GM21528 (cell line): ENCODE measurements around the gene PLXNA4.

Source experiments
- ATAC-seq: cut with Tn5 transposase; IDR thresholded peaks from one replicate; pipeline ENCODE4 v1.9.1; 2021; ENCODE audit warnings: mild to moderate bottlenecking, moderate library complexity; ENCODE audit not compliant: unreplicated experiment, low FRiP score

PLXNA4 gene

DNA sequence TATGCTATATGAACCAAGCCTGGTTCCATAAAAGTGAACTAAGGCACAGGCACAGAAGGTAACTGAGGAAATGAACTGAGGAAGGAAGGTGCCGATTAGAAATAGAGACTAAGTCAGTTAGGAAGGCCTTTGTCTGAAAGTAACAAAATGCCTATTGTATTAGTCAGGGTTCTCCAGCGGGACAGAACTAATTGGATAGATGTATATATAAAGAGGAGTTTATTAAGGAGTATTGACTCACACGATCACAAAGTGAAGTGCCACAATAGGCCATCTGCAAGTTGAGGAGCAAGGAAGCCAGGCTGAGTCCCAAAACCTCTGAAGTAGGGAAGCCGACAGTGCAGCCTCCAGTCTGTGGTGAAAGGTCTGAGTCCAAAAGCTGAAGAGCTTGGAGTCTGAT is 13.9 kb upstream of the PLXNA4 start:
- no peak for ATAC-seq

DNA sequence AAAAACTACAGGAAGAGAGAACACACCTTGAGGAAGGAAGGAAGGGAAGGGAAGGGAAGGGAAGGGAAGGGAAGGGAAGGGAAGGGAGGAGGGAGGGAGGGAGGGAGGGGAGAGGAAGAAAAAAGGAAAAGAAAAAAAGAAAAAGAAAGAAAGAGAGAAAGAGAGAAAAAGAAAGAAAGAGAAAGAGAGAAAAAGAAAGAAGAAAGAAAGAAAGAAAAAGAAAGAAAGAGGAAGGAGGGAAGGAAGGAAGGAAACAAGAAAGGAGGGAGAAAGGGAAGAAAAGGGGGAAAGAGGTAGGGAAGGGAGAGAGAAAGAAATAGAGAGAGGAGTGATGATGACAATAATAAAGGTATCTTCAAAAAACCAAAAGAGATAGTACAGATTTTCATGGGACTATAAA is 12.3 kb upstream of the PLXNA4 start:
- no peak for ATAC-seq

DNA sequence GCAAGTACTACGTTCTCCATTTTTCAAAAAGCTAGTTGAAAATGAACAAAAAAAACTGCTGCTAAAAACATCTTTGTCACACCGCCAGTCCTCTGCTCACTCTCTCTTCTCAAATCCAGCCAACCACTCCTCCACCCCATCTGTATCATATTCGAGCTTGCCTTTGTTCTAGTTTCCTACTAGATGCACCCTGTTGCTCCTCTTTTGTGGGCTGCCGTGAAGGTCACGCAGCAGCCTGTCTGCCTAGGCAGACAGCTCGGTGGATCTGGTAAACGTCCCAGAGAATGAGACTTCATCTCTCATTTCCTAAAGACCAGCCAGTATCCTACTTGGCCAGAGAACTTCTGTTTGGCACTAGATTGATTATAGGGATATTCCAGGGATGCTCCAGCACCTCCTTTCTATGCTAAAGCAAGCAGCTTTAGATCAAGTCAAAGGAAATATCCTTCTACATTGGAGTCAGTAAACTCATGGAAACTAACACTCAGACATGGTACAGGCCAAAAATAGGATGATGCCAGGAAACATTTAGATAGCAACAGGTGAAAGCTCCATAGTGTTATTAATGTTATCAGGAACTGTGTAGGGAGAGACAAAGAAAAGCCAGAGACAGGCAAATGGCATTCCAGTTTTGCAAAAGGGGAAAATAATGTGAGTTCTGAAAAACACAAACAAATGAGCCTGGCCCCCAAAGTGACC is 8.7 kb upstream of the PLXNA4 start:
- ATAC-seq = no peak

DNA sequence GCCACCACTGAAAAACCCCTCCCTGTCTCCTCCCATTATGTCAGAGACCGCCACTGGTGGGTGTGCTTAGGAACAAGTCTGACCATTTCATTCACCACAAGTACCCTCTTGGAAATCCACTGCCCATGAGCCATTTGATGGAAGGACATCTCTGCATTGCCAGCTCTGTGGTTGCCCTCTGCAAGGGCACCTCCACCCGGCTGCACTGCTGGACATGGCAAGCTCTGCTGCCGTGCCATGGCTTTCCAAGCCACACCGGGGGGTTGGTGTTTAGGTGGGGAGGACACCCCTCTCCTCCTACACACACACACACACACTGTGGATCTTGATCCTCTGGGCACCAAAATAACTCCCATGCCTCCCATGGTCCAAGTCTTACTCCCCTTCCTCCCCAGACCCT is 5.2 kb upstream of the PLXNA4 start:
- no peak for ATAC-seq

DNA sequence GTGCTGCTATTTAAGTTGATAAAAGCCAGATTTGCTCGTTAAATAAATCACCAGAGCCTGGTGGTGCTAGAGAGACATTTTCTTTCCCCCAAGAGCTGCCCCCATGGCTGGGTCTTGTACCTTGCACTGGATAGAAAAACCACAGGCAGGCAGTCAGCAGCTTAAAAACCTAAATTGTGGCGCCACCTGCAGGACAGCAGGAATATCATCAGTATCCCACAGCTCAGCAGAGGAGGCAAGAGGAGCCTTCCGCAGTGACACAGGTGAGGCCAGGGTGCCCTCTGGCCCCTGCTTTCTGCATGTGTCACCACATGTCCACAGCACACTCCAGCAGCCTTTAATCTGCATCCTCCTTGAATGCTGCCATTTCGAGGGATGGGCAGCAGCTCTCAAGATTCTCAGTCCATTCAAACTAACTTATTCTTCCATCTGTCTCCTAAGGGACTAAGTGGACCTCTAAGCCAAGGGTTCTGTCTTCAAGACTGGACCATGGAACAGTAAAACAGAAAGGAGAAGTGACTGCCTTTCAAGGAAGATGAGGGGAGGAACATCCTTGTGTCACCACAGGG is 4.5 kb upstream of the PLXNA4 start:
- ATAC-seq = no peak

DNA sequence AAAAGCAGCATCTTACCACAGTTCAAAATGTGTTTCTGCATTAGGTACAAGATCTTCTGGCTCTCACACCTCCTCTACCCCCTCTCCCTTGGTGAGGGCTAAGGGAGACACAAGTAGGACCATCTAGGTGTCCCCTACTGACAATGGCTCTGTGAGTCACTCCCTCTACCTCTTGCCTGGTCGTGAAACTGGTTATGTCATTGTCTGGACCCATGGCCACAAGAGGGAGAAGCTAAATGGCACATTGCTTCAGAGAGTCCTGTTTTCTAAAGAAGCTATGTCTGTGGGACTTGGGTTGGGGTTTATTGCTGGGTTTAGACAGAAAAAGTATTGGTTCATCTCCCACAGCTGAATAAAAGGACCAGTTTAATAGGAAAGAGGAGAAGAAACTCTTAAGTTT is 4.0 kb upstream of the PLXNA4 start:
- ATAC-seq = no peak

DNA sequence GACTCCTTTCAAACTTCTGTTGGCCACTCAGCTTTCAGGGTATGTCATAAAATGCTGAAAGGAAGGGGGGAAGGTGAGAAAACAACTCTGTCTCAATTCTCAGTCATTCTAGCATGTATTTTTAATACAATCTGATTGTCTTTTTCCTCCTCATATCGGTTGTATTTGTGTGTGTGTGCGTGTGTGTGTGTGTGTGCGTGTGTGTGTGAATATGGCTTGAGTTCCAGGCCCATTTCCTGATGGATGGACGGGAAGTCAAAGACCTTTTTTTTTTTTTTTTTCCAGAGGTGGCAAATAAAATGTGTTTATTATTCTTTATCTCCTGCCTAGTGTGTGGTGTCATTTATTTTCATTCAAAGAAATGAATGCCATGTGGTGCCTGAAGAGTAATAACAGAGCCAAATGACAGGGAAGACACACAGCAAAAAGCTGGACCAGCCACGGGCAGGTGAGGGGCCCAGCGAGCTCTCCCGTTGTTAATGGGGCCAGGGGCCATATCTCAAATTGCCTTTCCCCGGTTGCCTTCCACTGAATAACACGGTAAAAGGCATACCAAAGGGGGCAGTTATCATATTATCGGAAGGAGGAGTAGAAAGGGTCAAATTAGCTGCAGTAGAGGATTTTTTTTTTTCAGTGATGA is 3.1 kb upstream of the PLXNA4 start:
- no peak for ATAC-seq

DNA sequence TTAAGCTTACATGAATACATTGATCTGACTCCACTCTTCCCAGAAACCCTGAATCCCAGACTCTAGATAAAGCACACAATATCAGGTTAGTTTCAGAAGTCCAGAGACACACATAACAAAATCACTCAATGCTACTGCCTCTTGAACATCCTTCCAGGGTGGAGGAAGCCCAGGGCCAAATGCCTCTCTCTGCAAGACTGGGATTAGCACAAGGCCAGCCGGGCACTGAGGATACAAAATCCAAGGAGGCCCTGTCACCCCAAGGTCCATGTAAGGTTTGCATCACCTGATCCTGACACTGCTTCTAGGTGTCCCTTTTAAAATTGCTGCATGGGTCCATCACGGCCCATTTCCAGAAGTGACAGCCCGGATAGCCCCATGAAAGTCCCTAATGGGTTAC is 2.6 kb upstream of the PLXNA4 start:
- no peak for ATAC-seq

DNA sequence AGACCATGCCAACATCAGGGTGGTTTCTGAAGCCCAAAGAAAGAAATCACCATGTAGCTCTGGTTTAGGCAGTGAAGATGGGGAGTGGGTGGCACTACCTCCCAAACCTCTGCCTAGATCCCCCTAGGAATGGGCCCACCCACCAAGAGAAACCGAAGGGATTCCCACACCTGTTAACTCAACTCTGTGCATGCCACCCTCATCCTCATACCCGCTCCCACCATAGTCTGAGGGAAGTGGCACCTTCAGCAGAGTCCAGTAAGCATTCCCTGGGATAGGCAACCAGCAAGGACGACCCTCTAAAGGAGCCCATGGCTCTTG is 1.7 kb upstream of the PLXNA4 start:
- ATAC-seq = no peak

DNA sequence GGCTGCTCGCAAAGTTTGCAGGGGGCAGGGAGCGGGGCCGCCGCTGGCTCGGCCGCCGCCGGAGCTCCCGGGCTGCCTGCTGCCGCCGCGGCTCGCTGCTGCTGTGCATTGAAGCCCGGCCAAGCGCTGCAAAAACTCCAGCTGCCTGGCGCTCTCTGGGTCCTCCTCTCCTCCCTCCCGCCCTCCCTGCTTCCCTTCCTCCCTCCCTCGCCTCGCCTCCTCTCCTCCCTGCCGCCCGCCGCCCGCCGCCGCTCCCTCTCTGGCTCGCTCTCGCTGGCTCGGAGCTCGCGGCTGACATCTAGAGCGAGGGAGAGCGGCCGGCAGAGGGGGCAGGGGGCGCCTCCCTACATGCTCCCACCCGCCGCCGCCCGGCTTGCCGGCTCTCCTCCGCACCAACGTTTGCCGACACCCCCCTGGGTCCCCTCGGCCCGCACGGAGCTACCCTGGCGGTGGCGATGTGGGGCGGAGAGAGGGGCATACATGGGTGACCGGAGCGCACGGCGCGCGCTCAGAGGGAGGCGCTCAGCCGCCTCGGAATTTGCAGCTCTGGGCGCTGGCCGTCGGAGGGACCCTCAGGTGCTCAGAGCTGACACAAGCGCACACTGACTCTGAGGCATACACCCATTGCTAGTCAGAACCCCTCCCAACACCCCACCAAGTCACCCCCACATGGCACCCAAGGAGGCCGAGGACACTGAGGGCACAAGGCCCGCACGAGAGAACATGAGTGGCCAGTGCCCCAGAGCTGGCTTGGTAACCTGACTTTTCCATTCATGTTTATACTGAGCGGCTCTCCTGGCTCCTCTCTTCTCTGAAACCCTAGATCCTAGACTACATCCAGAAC is 1.2 kb upstream of the PLXNA4 start:
- ATAC-seq = no peak

DNA sequence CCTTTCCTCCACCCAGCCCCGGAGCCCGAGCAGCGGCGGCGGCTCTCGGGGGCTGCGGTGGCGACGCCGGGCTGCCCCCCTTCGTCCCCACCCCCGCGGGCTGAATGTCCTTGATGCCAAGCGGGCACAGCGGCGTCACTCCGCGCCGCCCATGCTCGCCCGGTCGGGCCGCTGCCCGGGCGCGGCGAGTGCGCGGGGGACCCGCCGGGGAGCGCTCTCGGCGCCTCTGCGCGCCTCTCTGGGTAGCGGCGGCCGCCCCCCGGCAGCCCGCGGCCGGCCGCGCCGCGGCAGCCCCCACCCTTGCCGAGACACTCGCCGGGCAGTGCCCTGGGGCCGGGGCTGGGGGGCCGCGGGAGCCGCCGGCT is 433 bp upstream of the PLXNA4 start:
- no peak for ATAC-seq

DNA sequence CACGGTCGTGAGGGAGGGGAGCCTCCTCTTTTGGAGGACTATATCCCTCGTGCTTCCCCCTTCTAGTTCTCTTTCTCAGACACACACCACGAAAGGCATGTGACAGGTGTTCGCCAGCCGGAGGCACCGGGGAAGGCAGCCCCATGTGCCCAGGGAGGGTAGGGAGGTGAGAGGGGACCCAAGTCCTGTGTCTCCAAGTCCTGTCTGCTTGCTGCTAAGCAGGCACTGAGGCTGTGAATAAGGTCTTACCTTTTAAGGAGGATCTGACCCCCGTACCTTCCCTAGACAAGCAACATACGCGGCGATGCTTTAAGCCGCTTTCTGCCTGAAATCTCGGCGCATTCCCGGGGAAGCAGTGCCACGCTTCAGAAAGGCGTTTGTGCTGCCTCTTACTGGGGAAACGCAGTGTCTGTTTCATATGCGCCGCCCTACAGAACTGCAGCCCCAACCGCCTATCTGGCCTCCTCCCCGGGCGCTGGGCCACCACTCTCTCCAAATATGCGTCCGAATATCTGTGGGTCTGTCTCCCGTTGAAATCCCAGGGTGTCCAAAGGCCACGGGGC is 770 bp downstream of the PLXNA4 start:
- ATAC-seq = no peak

DNA sequence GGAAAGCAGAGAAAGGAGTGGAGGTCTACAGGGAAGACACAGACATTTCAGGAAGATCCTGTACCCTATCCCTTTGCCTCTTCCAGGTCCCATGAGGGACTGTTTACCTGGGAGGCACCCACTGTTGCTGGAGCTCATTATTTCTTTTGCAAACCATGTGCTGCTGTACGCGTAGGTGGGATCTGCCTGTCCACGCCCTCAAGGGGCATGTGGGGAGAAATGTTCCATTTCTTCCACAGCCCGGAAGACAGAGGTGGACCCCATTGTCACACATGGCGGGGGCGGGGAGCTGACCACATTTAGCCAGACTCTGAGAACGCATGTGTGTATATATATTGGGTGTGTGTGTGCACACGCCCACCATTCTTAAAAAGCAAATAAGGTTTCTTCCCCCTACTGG is 2.0 kb downstream of the PLXNA4 start:
- ATAC-seq = no peak

DNA sequence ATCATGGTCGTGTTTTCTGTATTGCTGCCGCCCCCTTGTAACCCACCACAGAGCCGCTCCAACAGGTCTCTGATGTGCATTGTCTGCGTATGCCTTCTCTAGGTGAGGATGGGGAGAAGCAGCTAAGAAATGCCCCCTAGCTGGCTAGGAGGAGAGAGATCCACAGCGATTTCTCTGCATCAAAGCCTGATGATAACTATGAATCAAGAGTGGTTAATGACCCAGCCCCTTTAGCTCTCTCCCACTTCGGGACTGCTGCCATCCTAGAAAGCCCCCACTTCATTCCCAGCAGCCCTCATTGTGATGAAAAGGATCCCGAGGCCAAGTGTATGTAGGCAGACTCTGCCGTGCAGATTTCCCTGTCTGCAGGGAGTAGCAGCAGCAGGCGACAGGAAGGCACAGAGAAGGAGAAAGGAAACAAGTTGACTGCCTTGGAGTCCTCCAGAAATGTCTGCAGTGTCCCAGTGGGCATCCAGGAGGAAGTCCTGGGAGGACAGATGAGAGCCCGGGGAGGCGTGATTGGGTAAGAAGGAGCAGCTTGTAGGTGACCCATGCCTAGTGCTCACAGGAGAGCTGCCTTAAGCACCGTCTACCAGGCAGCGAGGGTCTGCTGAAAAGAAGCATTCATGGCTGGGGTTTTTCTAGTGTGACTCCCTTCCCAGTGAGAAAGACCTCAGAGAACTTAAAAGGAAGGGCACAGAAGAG is 2.9 kb downstream of the PLXNA4 start:
- no peak for ATAC-seq

DNA sequence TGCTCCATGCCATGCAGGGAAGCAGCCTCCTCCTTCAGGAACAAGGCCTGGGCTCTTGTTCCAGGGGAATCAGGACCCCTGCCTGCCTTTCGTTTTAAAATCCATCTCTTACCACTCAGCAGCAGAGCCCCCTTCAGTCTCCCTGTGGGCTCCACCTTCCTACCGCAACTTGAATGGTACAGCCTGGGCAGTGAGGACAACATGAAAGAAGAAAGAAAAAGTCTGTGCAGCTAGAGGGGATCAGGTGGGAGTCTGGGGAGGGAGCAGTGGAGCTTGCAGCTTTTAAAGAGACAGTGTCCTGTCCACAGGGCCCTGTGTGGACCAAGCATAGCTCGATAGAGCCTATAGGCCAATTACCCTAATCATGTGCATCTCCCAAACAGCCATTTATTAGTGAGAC is 3.7 kb downstream of the PLXNA4 start:
- no peak for ATAC-seq

DNA sequence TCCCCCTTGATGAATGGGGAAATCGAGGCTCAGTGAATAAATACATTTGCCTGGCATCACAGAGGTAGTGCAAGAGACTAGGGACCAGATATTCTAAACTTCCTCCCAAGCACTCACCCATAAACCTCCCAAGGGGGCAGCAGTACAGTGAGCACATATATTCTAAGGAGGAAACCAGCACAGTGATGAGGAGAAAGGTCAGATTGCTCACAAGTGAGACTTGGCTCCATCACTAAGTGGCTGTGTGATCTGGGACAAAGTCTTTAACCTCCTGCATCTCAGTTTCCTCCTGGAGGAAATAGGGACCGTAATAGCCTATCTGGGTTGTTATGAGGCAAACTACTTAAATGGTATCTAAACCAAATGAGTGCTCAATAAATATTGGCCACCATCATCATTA is 4.3 kb downstream of the PLXNA4 start:
- ATAC-seq = no peak

DNA sequence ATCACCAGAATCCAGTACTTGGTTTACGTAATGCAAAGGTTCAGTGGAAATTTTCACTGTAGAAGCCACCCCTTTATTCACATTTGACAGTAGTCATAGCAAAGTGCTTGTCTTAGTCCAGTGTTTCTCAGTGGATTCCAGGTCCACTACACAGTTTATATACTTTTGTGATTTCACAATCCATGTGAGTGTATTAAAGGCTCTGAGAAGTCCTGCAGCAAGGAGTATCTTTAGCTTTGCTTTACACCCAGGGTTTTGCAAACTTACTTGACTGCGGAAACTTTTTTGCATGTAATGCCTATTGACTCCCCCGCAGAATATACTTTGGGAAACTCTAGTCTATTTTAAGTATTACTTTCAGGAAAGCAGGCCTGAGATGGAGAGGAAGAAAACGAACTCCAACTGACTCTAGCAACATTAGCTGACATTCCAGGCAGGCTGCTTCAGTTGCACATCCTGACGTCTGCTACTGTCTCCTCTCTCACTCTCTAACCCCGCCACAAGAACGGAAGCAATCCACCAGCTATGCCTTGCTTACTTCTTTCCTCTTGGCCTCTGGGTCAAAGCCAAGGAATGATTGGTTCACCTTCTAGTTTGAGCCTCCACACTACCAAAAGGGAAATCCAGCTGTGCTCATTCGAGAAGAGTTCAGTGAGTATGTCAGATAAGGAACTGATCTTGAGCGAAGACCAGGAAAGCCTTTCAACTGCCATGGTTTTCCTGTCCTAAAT is 6.2 kb downstream of the PLXNA4 start:
- no peak for ATAC-seq

DNA sequence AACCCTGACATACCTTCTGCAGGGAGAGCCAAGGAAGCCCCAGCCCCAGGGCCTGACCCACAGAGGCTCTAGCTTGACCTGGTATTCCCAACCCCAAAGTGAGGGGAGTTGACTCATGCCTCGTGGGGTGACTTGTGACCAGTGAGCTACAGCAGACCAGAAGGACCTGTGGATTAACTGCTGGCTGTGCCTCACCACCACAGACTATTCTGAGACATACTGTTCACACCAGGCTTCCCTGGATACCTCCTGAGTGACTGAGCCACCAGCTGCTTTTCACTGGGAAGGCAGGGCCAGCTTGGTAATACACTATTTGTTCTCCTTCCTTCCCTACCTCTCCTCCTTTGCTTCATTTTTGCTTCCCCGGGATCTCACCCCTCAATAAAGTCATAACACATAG is 7.3 kb downstream of the PLXNA4 start:
- ATAC-seq = no peak

DNA sequence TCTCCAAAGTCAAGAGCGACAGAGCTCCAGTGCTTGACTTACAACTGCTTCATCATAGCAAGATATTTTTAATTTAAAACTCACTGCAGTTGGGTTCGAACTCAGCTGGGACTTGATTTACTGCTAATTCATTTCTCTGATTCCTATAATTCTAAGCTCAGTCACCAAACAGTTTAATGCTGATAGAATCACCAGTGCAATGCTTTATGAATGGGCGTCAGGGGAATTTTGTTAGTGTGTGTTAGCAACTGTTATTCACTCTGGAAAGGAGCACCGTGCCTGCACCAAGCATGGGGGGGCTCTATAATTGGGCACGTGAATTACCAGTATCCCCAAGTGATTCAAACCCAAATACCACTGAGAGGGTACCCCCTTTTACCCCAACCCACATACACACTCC is 10.4 kb downstream of the PLXNA4 start:
- no peak for ATAC-seq

DNA sequence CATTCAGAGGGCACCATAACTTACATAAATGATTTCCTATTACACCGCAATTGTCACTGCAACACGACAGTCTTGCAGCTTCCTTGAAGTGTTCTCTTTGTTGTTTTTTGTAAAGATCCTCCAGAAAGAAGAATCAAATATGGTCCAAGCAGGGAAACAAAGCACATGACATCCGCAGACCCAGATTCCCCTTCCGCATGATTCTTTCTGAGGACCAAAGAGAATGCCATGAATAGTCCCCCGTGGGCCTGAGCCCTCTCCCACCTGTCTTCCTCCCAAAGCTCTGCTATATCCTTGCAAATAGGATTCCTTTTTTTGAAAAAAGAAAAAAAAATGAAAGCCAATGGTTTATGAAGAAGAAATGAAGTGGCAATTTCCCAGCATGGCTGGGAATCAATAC is 10.8 kb downstream of the PLXNA4 start:
- ATAC-seq = no peak
